Measurements from ENCODE around the gene ZNF337.
"Not testable (repeated sequence)": the region's sequence is repeated elsewhere in the genome, so short reads cannot be mapped to it uniquely, and the experiment has no call there.

Gene ZNF337

DNA sequence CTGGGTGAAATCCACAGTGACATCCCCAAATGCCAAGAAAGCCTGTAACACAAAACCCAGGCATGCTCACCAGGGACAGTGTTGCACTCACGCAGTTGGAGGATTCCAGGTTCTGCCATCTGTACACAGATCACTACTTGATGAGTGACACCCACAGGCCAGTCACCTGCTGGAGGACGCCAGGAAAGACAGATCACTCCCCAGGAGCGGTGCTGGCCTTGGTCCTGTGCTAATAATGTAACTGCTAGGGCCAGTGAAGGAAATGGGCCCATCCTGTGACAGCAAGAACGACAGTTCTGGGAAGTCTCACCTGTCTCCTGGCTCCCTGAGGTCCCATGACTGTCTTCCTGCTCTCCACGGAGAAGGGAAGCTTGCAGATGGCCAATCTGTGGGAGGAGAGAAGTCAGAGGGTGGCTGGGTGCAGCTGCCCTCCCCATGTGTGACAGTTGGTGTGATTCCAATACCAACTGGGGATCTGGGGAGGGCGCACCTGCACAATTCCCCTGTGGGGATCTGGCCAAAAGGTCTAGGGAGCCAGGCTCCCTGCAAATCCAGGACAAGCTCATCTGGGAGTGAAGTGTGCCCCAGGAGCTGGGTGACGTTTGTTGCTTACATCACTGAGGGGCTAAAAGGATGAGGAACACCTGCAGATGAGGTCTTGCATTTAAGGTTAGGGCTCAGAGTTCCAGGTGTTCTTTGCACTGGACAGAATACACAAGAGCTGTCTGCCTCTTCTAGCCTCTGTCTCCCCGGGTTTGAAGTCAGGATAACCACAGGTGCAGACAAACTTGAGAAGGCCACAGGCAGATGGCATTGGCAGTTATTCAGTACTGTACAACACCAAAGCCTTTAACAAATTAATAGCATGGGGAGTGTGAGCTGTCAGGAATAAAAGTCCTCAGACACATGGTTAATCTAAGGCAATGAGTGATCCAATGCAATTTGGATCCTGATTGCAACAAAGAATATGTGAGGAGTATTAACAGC, 10.3 kb downstream of the ZNF337 start:
- Mint-ChIP-seq H3K4me3 (no peak overlapping the region), H3K27ac (peak overlapping the region; percentile 59), H3K4me1 (peaks cover 5% of the 10 kb centered on the region), H3K9me3 (peaks cover 5% of the 10 kb centered on the region), H3K27me3 (ENCODE audit: low read depth, poor library complexity) (no peaks in the 10 kb centered on the region), H3K36me3 (ENCODE audit: low read depth) (peaks cover 70% of the 10 kb centered on the region)
- no peak for TF ChIP-seq CTCF (IDR thresholded peaks at IDR 0.05)
- no peak for DNase-seq

GRCh38 chr20:25685276-25686080, 11.2 kb downstream of the ZNF337 start:
- H3K27ac Mint-ChIP-seq: peak overlapping the region; percentile 73
- H3K4me1 Mint-ChIP-seq: peaks cover 5% of the 10 kb centered on the region
- H3K4me3 Mint-ChIP-seq: no peak overlapping the region
- H3K27me3 Mint-ChIP-seq (ENCODE audit: low read depth, poor library complexity): no peaks in the 10 kb centered on the region
- TF ChIP-seq CTCF (IDR thresholded peaks at IDR 0.05): no peak
- DNase-seq: no peak
- peaks cover 72% of the 10 kb centered on the region for H3K36me3 Mint-ChIP-seq (ENCODE audit: low read depth)
- peaks cover 5% of the 10 kb centered on the region for H3K9me3 Mint-ChIP-seq

GRCh38 chr20:25683826-25684225, 12.8 kb downstream of the ZNF337 start:
- H3K9me3 Mint-ChIP-seq; H3K4me3 Mint-ChIP-seq; H3K27ac Mint-ChIP-seq; DNase-seq; H3K4me1 Mint-ChIP-seq; H3K27me3 Mint-ChIP-seq (ENCODE audit: low read depth, poor library complexity): not testable (repeated sequence)
- H3K36me3 Mint-ChIP-seq (ENCODE audit: low read depth): peaks cover 73% of the 10 kb centered on the region

- H3K36me3 Mint-ChIP-seq (ENCODE audit: low read depth): peaks cover 76% of the 10 kb centered on the region
- H3K27me3 Mint-ChIP-seq (ENCODE audit: low read depth, poor library complexity): no peaks in the 10 kb centered on the region
- H3K27ac Mint-ChIP-seq: no peak overlapping the region
- H3K4me1 Mint-ChIP-seq: peaks cover 5% of the 10 kb centered on the region
- peaks cover 5% of the 10 kb centered on the region for H3K9me3 Mint-ChIP-seq
- TF ChIP-seq CTCF (IDR thresholded peaks at IDR 0.05): no peak
- DNase-seq: no peak
- no peak overlapping the region for H3K4me3 Mint-ChIP-seq
These were observed 13.6 kb downstream of the ZNF337 start for GRCh38 chr20:25683050-25683449.

DNA sequence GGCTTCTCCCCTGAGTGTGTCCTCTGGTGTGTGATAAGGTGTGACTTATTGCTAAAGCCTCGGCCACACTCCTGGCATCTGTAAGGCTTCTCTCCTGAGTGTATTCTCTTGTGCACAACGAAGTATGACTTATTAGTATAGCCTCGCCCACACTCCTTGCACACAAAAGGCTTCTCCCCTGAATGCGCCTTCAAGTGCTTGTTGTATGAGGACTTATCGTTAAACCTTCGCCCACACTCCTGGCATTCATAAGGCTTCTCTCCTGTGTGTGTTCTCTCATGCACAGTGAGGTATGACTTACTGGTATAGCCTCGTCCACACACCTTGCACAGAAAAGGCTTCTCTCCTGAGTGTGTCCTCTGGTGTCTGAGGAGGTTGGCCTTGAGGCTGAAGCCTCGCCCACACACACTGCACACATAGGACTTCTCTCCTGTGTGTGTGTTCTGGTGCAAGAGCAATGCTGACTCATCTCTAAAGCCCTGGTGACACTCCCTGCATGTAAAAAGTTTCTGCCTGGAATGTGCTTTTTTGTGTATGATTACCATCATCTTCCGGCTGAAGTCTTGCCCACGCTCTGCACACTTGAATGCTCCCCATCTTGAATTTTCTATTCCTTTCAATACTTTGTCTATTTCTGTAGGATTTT, 20.4 kb downstream of the ZNF337 start:
- H3K9me3 Mint-ChIP-seq: no peaks in the 10 kb centered on the region
- DNase-seq: no peak
- H3K36me3 Mint-ChIP-seq (ENCODE audit: low read depth): peaks cover 86% of the 10 kb centered on the region
- TF ChIP-seq CTCF (IDR thresholded peaks at IDR 0.05): no peak
- no peaks in the 10 kb centered on the region for H3K4me1 Mint-ChIP-seq
- H3K27ac Mint-ChIP-seq: peak overlapping the region; percentile 21
- peaks cover 3% of the 10 kb centered on the region for H3K27me3 Mint-ChIP-seq (ENCODE audit: low read depth, poor library complexity)
- no peak overlapping the region for H3K4me3 Mint-ChIP-seq

- Mint-ChIP-seq H3K4me3 (no peak overlapping the region), H3K27ac (no peak overlapping the region), H3K27me3 (ENCODE audit: low read depth, poor library complexity) (peaks cover 3% of the 10 kb centered on the region), H3K36me3 (ENCODE audit: low read depth) (peaks cover 85% of the 10 kb centered on the region), H3K4me1 (no peaks in the 10 kb centered on the region), H3K9me3 (no peaks in the 10 kb centered on the region)
- no peak for TF ChIP-seq CTCF (IDR thresholded peaks at IDR 0.05)
- no peak for DNase-seq
These were observed 21.5 kb downstream of the ZNF337 start for GRCh38 chr20:25675161-25675560.

All from nephron progenitor cell (in vitro differentiated cells).